GM12875 (cell line): ENCODE results near the gene ABCG4.

Experiments used
- H3K4me3 ChIP-seq: one replicate; pipeline ENCODE4 v1.5.1; 2011; ENCODE audit warnings: low read depth, low read length, control low read depth
- CTCF ChIP-seq: IDR thresholded peaks from 2 replicates; pipeline ENCODE4 v1.5.1; 2011; ENCODE audit warnings: low read depth, mild to moderate bottlenecking, control low read depth, inconsistent platforms, low read length, moderate library complexity, borderline replicate concordance; ENCODE audit not compliant: insufficient read depth

ABCG4 gene

GRCh38 chr11:119202554-119202953 lies 53.7 kb downstream of the ABCG4 start:
- TF ChIP-seq CTCF, result no peak
- H3K4me3 ChIP-seq, result no peak overlapping the region

- no peak overlapping the region for H3K4me3 ChIP-seq
- TF ChIP-seq CTCF, result no peak
These were observed 55.2 kb downstream of the ABCG4 start for GRCh38 chr11:119204066-119204465.

GRCh38 chr11:119205080-119205479 lies 56.2 kb downstream of the ABCG4 start:
- H3K4me3 ChIP-seq, result no peak overlapping the region
- no peak for TF ChIP-seq CTCF

- TF ChIP-seq CTCF, result peak; percentile 85
- H3K4me3 ChIP-seq, result peak within 1 kb of the TSS; percentile 94
These were observed 57.0 kb downstream of the ABCG4 start, which contains the start of gene CBL for GRCh38 chr11:119205574-119206510. CBL (plus strand) TSS chr11:119206339; CDS start chr11:119206418, 79 bp downstream.

GRCh38 chr11:119206511-119207414 lies 57.9 kb downstream of the ABCG4 start:
- H3K4me3 ChIP-seq, result peak overlapping the region; percentile 94
- no peak for TF ChIP-seq CTCF

- no peak for TF ChIP-seq CTCF
- peak overlapping the region; percentile 94 for H3K4me3 ChIP-seq
These were observed 58.6 kb downstream of the ABCG4 start for GRCh38 chr11:119207415-119207960.
